Heart left ventricle (tissue), 16 donors: ENCODE data around the gene PIK3C2G. TPM values are rescaled to one million over a fixed set of nuclear protein-coding genes. Genes with fewer than 3 reads are reported as not detected.

Experiments used
- ATAC-seq, 4 donors: fragments of 200-7000 bp; cut with Tn5 transposase; one replicate each; pipeline ENCODE4 v1.9.1; 2020 to 2022; ENCODE audit warnings: moderate library complexity in 4 of 4, mild to moderate bottlenecking in 3 of 4, moderate number of reproducible peaks in 1 of 4
- DNase-seq, 5 donors: peaks; one replicate each; pipeline ENCODE4 v3.0.0-alpha.2; 2020
- H3K27ac ChIP-seq, 12 donors: fragments of 200-600 bp; sonication (generic) in 4 of 12; one replicate each; pipeline versions ENCODE4 v1.5.0 to v1.8.0; 2016 to 2022; ENCODE audit warnings: mild to moderate bottlenecking in 2 of 12
- H3K27me3 ChIP-seq, 9 donors: fragments of 200-600 bp; sonication (generic) in 2 of 9; one replicate each; pipeline versions ENCODE4 v1.5.1 to v1.8.0; 2016 to 2022; ENCODE audit warnings: mild to moderate bottlenecking in 3 of 9
- H3K36me3 ChIP-seq, 9 donors: fragments of 200-600 bp; sonication (generic) in 2 of 9; one replicate each; pipeline versions ENCODE4 v1.5.0 to v1.8.0; 2018 to 2022; ENCODE audit warnings: mild to moderate bottlenecking in 2 of 9
- H3K4me1 ChIP-seq, 12 donors: fragments of 200-600 bp; sonication (generic) in 4 of 12; one replicate each; pipeline versions ENCODE4 v1.5.0 to v1.8.0; 2016 to 2022; ENCODE audit warnings: mild to moderate bottlenecking in 3 of 12
- H3K4me3 ChIP-seq, 12 donors: fragments of 200-600 bp; sonication (generic) in 4 of 12; one replicate each; pipeline versions ENCODE4 v1.5.0 to v1.8.0; 2017 to 2022; ENCODE audit warnings: mild to moderate bottlenecking in 9 of 12, moderate library complexity in 4 of 12
- H3K9me3 ChIP-seq, 12 donors: fragments of 200-600 bp; sonication (generic) in 4 of 12; one replicate each; pipeline versions ENCODE4 v1.5.0 to v1.8.0; 2016 to 2022; ENCODE audit warnings: mild to moderate bottlenecking in 1 of 12
- CTCF ChIP-seq, 12 donors: fragments of 200-600 bp; sonication (generic) in 4 of 12; IDR thresholded peaks; one replicate each; pipeline versions ENCODE4 v1.5.0 to v1.8.0; 2018 to 2022; ENCODE audit warnings: antibody characterized with exemption in 12 of 12, mild to moderate bottlenecking in 5 of 12
- POLR2A ChIP-seq, 2 donors: fragments of 450-650 bp; IDR thresholded peaks; one replicate each; pipeline ENCODE4 v1.6.1; 2017; ENCODE audit warnings: antibody characterized with exemption in 2 of 2, mild to moderate bottlenecking in 2 of 2, moderate library complexity in 2 of 2
- WGBS, 4 donors: extraction: QIAGEN DNeasy Blood & Tissue Kit in 2 of 4; methylation state at CpG; one replicate each; pipeline versions ENCODE4 v1.1.5 to v1.1.7; 2013 to 2018; 5-methylcytosine and 5-hydroxymethylcytosine counted together
- intact Hi-C, 10 donors: fragments of 100-400 bp; cut with DNase I; formaldehyde crosslinking; loops; one replicate each; pipeline versions ENCODE4 v1.11.1 to v1.14.2; 2022
- polyA plus RNA-seq, 2 donors: library from polyadenylated mRNA; stranded (reverse); fragments of 200-250 nt; gene quantifications; one replicate each; pipeline ENCODE4 v1.2.3, GENCODE V29; 2013
- total RNA-seq, 9 donors: library from RNA; depleted of rRNA in 2 of 9; stranded (reverse); fragments of >200 nt in 2 of 9; fragmentation: NEBNext Ultra II Directional in 3 of 9; extraction: Animal tissue kit (Norgen Biotek cat#: 25700) in 3 of 9; gene quantifications; one replicate each; pipeline versions ENCODE4 v1.1.0 to v1.2.4, GENCODE V29; 2016 to 2023
- donor health status: ischemic (EF 13 %, LVEDD 7.1; RV severe dilation, severe dysfunction).
- donor health status: healthy with polysubstance abuse.
- donor health status: DM: no; HTN: yes; CAD: no.
- donor health status: DM: no; HTN: no; CAD: no.
- donor health status: ischemic (EF 25% LVEDD 6.9; RV normal size, moderate dysfunction).
- donor health status: ischemic (EF 25% LVEDD 5.7; RV mildly dilated, moderate dysfunction).
- donor health status: healthy.
- donor health status: DM: yes; HTN: yes; CAD: no.
- donor health status: ischemic (EF 35%, LVEDD 5.7; RV mildly dilated, moderate dysfunction).
- donor health status: nonischemic (EF 11% LVEDD 7.7; RV severe dilation, severe dysfunction).
- donor health status: DM: yes; HTN: yes; CAD: no.
- donor health status: PGD.
- donor health status: ischemic (EF 29% LVEDD 5.4; RV normal size, mild dysfunction).
- donor health status: nonischemic (EF 23%, LVEDD 6.1; RV moderate dilation, normal function).

Gene PIK3C2G
- total and polyA plus RNA-seq, 11 donors = not detected

- Histone ChIP-seq H3K27ac (no peak overlapping the region), H3K36me3 (no peaks in the 10 kb centered on the region), H3K27me3 (no peaks in the 10 kb centered on the region), H3K9me3 (no peaks in the 10 kb centered on the region), H3K4me1 (no peaks in the 10 kb centered on the region), H3K4me3 (no peak overlapping the region)
- ATAC-seq = no peak
- intact Hi-C loops = loop anchor here in 4 of 10 donors (10.0 kb wide), 2 partner anchors 58 to 928 kb away; no protein-coding TSS in a partner anchor
- WGBS, 4 donors = 76 to 83% (median 80%) methylated on average over 3 of the region's 3 CpGs
- no peak for DNase-seq
- no peak for TF ChIP-seq POLR2A (IDR thresholded peaks at IDR 0.05)
- no peak for TF ChIP-seq CTCF (IDR thresholded peaks at IDR 0.05)
These were observed 4.1 kb upstream of the PIK3C2G start for GRCh38 chr12:18257251-18257650.

DNA sequence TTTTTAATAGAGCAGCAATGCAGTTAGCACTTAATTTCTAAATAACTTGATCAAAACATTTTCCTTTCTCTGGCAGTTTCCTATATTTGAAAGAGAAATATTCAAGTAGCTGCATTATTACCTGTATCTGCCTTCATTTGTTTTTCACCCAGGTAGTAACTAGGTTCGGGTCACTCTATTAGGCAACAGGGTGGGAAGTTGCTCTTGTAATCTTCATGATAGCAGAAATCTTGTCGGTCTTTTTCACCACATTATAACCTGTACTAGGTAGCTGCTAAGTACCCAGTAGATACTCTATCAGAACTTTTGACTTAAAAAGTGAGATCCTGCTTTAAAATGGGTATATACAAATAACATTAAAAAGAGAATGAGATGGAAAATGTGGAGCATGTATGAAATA is 2.4 kb upstream of the PIK3C2G start:
- Histone ChIP-seq H3K4me1 (no peaks in the 10 kb centered on the region), H3K27ac (no peak overlapping the region), H3K4me3 (no peak overlapping the region), H3K9me3 (no peaks in the 10 kb centered on the region), H3K36me3 (no peaks in the 10 kb centered on the region), H3K27me3 (no peaks in the 10 kb centered on the region)
- intact Hi-C loops = loop anchor here in 4 of 10 donors (10.0 kb wide), 2 partner anchors 56 to 926 kb away; no protein-coding TSS in a partner anchor
- TF ChIP-seq CTCF (IDR thresholded peaks at IDR 0.05) (no peak), POLR2A (IDR thresholded peaks at IDR 0.05) (no peak)
- DNase-seq (no peak), ATAC-seq (no peak)
- 86 to 91% (median 90%) methylated on average over 2 of the region's 2 CpGs for WGBS, 4 donors

DNA sequence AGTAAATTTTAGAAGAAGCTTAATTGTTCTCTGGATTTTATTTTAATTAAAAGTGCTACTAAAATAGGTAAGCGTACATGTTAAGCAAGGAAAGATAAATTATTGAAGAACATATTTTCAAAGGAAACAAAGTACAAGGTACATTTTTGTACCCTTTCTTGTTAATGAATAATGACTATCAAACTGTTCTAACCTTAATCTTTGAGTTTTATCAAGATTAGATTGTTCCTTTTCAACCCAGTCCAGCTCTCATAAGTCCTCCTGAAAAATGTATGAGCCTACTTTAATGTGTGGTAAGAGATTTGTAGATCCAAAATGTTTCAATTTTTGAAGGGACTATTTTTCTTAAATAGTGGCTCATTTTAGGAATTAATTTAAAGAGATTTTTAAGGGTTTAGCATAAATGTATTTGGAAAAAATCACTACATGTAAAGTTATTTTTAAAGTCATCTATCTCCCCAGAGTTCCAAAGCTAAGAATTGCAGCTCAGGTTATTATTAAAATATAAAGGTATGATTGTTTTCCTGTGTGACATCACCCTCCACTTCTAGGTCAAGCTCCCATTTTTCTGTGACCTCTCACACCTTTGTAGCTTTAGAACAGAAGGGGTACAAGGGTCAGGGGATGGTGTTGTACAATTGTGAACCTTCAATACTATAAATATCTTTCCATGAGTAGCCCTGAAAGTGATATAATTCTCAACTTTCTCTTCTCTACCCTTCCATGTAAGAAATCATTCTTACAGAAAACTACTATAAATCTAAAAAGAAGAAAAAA is 1.2 kb upstream of the PIK3C2G start:
- no peak for TF ChIP-seq POLR2A (IDR thresholded peaks at IDR 0.05)
- TF ChIP-seq CTCF (IDR thresholded peaks at IDR 0.05) = no peak
- DNase-seq (no peak), ATAC-seq (no peak)
- Histone ChIP-seq H3K36me3 (no peaks in the 10 kb centered on the region), H3K27ac (no peak overlapping the region), H3K27me3 (peaks cover 0 to 2% (median 0%) of the 10 kb centered on the region in 9 donors), H3K4me3 (no peak overlapping the region), H3K4me1 (no peaks in the 10 kb centered on the region), H3K9me3 (no peaks in the 10 kb centered on the region)
- intact Hi-C loops = loop anchor here in 4 of 10 donors (10.0 kb wide), 2 partner anchors 55 to 925 kb away; no protein-coding TSS in a partner anchor
- whole genome bisulfite sequencing, 4 donors = 95 to 98% (median 96%) methylated on average over 1 of the region's 1 CpG

DNA sequence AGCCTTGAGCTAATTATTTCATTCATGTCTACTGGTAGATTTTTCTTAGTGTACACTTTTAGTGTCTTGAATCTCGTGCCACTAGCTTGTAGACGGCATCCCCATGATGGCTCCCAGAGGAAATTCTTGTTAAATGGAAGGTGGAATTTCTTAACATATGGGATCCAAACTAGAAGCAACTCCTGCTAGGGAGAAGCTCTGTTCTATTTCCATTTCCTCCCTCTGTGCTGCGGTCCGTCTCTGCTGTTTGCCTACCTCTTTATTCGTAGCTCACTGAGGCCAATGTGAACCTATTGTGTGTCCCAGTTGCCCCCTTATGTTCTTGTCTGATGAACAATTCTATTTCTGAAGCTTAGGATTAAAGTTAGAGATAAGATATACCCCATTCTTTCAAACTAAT is 588 bp downstream of the PIK3C2G start:
- DNase-seq (no peak), ATAC-seq (no peak)
- Histone ChIP-seq H3K27me3 (peaks cover 0 to 2% (median 0%) of the 10 kb centered on the region in 9 donors), H3K27ac (no peak overlapping the region), H3K9me3 (no peaks in the 10 kb centered on the region), H3K4me1 (no peaks in the 10 kb centered on the region), H3K4me3 (no peak overlapping the region), H3K36me3 (no peaks in the 10 kb centered on the region)
- TF ChIP-seq POLR2A (IDR thresholded peaks at IDR 0.05) = no peak
- no peak for TF ChIP-seq CTCF (IDR thresholded peaks at IDR 0.05)
- intact Hi-C loops = no loop called here
- WGBS, 4 donors = 78 to 86% (median 84%) methylated on average over 5 of the region's 5 CpGs
